Fibroblast of skin of abdomen (primary cell): ENCODE measurements around the gene STAP2. TPM values are rescaled to one million over a fixed set of nuclear protein-coding genes. Genes with fewer than 3 reads are reported as not detected.
A peak's percentile ranks its signal among the peaks of the same experiment; 100 is the strongest.

Source experiments
- DNase-seq: peaks from one replicate; pipeline ENCODE4 v3.0.0-alpha.2; 2013
- polyA plus RNA-seq, 2 experiments: library from polyadenylated mRNA; unstranded; fragments of 120-200 nt; gene quantifications; one replicate each; pipeline ENCODE4 v1.2.1, GENCODE V29; 2013; ENCODE audit not compliant: insufficient read length in 2 of 2

The STAP2 gene
- 5.0 TPM for polyA plus RNA-seq (2013, experiment 1 of 2; ENCODE audit: insufficient read length)
- polyA plus RNA-seq (2013, experiment 2 of 2; ENCODE audit: insufficient read length), result 3.9 TPM

GRCh38 chr19:4338441-4339355, at the start of gene STAP2:
STAP2 (minus strand) TSS chr19:4338827; CDS start chr19:4338753, 74 bp downstream.
- no peak for DNase-seq

- no peak for DNase-seq
Observed at GRCh38 chr19:4386041-4386782, 47.6 kb upstream of the STAP2 start.

- DNase-seq, result no peak
Observed at GRCh38 chr19:4385291-4386040, 46.8 kb upstream of the STAP2 start.

- no peak for DNase-seq
Observed at GRCh38 chr19:4380254-4380727, 41.7 kb upstream of the STAP2 start.

GRCh38 chr19:4379383-4380253, 41.0 kb upstream of the STAP2 start:
- DNase-seq, result no peak

- DNase-seq, result no peak
Observed at GRCh38 chr19:4378886-4379285, 40.3 kb upstream of the STAP2 start.

- no peak for DNase-seq
Observed at GRCh38 chr19:4376991-4377781, 38.6 kb upstream of the STAP2 start.

GRCh38 chr19:4376671-4376990, 38.0 kb upstream of the STAP2 start:
- no peak for DNase-seq

- DNase-seq, result no peak
Observed at GRCh38 chr19:4376028-4376670, 37.5 kb upstream of the STAP2 start.

- DNase-seq, result peak; percentile 70
Observed at GRCh38 chr19:4375164-4376027, 36.8 kb upstream of the STAP2 start.

- DNase-seq, result peak; percentile 79
Observed at GRCh38 chr19:4374498-4375163, 36.0 kb upstream of the STAP2 start.

GRCh38 chr19:4373601-4374497, 35.2 kb upstream of the STAP2 start:
- DNase-seq, result peak; percentile 39

GRCh38 chr19:4373013-4373367, 34.4 kb upstream of the STAP2 start:
- DNase-seq, result no peak

GRCh38 chr19:4372165-4373012, 33.8 kb upstream of the STAP2 start:
- no peak for DNase-seq

- no peak for DNase-seq
Observed at GRCh38 chr19:4371247-4372164, 32.9 kb upstream of the STAP2 start.
